Measurements from ENCODE around the gene TOR1B. TPM values are rescaled to one million over a fixed set of nuclear protein-coding genes. Genes with fewer than 3 reads are reported as not detected.

Gene TOR1B
- total RNA-seq, 4 donors from 2014 or later, result 19.2 to 41.2 (median 23.0) TPM

DNA sequence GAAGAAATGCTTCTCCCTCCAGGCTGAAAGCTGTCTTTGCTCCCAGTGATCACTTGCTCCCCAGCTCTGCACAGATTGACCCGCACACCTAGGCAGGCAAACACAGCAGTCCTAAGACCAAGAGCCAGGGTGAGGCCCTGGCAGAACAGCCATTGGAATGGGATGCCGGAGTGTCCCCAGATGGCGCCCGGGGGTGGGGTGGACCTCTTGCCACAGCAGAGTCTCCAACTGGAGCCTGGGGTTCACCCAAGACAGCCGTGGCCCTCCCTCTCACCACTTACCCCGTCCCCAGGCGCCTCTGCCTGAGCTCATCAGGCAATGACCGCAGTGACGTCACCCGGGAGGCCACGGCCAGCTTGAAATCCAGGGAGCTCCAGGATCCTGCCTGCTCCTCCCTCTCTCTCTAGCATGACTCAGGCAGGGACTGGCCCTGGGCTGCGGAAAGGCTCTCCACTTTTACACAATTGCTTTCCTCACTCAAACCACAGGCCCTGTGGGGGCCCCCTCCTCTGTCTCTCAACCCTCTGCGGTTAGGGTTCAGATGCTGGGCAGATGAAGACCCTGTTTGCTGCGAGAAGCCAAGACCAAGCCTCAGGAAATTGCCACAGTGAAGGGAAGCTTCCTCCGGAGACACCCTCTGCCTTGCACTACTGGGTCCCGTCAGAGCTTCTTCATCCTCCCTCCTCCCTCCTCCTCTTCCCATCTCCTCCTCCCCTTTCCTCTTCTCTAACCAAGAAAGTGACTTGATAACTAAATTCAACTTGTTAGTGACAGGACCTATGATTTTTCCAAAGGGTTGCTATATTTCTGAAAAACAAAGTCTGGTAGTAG is 25.8 kb upstream of the TOR1B start:
- Histone ChIP-seq H3K27me3 (no peaks in the 10 kb centered on the region), H3K9me3 (no peaks in the 10 kb centered on the region), H3K27ac (peak overlapping the region; percentile 45 to 89 (median 68)), H3K4me1 (peaks cover 0 to 44% (median 19%) of the 10 kb centered on the region in 4 donors), H3K36me3 (no peaks in the 10 kb centered on the region), H3K4me3 (peak overlapping the region in 1 of 4 donors; percentile 29)
- DNase-seq (ENCODE audit: low spot score in 2 of 2), result peak; percentile 97
- TF ChIP-seq, protein P1, sequence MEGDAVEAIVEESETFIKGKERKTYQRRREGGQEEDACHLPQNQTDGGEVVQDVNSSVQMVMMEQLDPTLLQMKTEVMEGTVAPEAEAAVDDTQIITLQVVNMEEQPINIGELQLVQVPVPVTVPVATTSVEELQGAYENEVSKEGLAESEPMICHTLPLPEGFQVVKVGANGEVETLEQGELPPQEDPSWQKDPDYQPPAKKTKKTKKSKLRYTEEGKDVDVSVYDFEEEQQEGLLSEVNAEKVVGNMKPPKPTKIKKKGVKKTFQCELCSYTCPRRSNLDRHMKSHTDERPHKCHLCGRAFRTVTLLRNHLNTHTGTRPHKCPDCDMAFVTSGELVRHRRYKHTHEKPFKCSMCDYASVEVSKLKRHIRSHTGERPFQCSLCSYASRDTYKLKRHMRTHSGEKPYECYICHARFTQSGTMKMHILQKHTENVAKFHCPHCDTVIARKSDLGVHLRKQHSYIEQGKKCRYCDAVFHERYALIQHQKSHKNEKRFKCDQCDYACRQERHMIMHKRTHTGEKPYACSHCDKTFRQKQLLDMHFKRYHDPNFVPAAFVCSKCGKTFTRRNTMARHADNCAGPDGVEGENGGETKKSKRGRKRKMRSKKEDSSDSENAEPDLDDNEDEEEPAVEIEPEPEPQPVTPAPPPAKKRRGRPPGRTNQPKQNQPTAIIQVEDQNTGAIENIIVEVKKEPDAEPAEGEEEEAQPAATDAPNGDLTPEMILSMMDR (IDR thresholded peaks at IDR 0.05), result peak in 1 of 5 experiments; percentile 21
- peak in 1 of 2 donors; percentile 20 for TF ChIP-seq POLR2A (IDR thresholded peaks at IDR 0.05)
- peak; percentile 60 to 88 for TF ChIP-seq EP300 (IDR thresholded peaks at IDR 0.05)
- 5 to 6% methylated on average over 16 of the region's 16 CpGs for WGBS, 2 donors

DNA sequence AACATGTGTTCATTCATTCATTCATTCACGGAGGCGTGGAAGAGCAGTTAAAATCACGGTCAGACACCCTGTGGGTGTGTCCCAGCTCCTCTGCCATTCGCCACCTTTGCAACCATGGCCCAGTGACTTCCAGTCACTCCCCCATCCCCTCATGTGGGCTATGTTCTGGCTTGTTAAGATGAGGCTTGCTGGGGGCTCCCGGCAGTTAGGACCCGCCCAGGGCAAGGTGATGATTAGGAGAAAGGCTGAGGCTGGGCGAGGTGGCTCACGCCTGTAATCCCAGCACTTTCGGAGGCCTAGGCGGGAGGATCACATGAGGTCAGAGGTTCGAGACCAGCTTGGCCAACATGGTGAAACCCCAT is 25.2 kb upstream of the TOR1B start:
- 61 to 62% methylated on average over 10 to 11 of the region's 11 CpGs for WGBS, 2 donors
- Histone ChIP-seq H3K4me1 (peaks cover 0 to 44% (median 19%) of the 10 kb centered on the region in 4 donors), H3K27me3 (no peaks in the 10 kb centered on the region), H3K36me3 (no peaks in the 10 kb centered on the region), H3K27ac (peak overlapping the region; percentile 45 to 89 (median 68)), H3K4me3 (no peak overlapping the region), H3K9me3 (no peaks in the 10 kb centered on the region)
- TF ChIP-seq, protein P1 (IDR thresholded peaks at IDR 0.05), result no peak
- TF ChIP-seq EP300 (IDR thresholded peaks at IDR 0.05) (no peak), POLR2A (IDR thresholded peaks at IDR 0.05) (no peak)
- no peak for DNase-seq (ENCODE audit: low spot score in 2 of 2)

DNA sequence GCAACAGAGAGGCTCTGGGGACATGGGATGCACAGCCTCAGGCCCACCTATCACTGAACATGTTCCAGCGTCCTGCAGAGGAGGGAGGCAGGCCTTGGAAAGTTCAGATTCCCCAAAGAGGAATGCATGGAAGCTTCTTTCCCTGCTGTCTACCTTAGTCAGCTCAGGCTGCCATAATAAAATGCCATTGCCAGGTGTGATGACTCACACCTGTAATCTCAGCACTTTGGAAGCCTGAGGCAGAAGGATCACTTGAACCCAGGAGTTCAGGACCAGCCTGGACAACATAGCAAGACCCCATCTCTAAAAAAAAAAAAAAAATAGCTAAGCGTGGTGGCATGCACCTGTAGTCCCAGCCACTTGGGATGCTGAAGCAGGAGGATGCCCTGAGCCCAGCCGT is 24.5 kb upstream of the TOR1B start:
- no peaks in the 10 kb centered on the region for H3K27me3 ChIP-seq
- H3K4me1 ChIP-seq, result peaks cover 0 to 42% (median 20%) of the 10 kb centered on the region in 4 donors
- no peak overlapping the region for H3K4me3 ChIP-seq
- TF ChIP-seq, protein P1 (IDR thresholded peaks at IDR 0.05), result no peak
- TF ChIP-seq POLR2A (IDR thresholded peaks at IDR 0.05), result no peak
- TF ChIP-seq EP300 (IDR thresholded peaks at IDR 0.05), result no peak
- 84 to 98% methylated on average over 3 of the region's 3 CpGs for WGBS, 2 donors
- no peaks in the 10 kb centered on the region for H3K36me3 ChIP-seq
- peak overlapping the region in 2 of 4 donors; percentile 84 to 89 for H3K27ac ChIP-seq
- H3K9me3 ChIP-seq, result no peaks in the 10 kb centered on the region
- no peak for DNase-seq (ENCODE audit: low spot score in 2 of 2)

DNA sequence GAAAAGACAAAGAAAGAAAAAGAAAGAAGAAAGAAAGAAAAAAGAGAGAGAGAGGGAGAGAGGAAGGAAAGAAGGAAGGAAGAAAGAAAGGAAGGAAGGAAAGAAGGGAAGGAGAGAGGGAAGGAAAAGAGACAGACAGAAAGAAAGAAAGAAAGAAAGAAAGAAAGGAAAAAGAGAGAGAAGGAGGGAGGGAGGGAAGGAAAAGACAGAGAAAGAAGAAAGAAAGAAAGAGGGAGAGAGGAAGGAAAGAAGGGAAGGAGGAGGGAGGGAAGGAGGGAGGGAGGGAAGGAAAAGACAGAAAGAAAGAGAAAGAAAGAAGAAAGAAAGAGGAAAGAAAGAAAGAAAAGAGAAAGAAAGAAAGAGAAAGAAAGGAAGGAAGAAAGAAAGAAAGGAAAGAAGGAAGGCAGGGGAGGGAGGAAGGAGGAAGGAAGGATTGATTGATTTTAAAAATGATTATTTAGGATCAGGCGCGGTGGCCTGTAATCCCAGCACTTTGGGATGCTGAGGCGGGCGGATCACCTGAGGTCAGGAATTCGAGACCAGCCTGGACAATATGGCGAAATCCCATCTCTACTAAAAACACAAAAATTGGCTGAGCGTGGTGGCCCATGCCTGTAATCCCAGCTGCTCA is 23.3 kb upstream of the TOR1B start:
- WGBS, 2 donors, result 84 to 91% methylated on average over 7 of the region's 7 CpGs
- Histone ChIP-seq H3K9me3 (no peaks in the 10 kb centered on the region), H3K4me1 (peaks cover 0 to 37% (median 21%) of the 10 kb centered on the region in 4 donors), H3K4me3 (no peak overlapping the region), H3K27ac (no peak overlapping the region), H3K27me3 (no peaks in the 10 kb centered on the region), H3K36me3 (no peaks in the 10 kb centered on the region)
- TF ChIP-seq, protein P1 (IDR thresholded peaks at IDR 0.05), result no peak
- no peak for TF ChIP-seq EP300 (IDR thresholded peaks at IDR 0.05)
- no peak for TF ChIP-seq POLR2A (IDR thresholded peaks at IDR 0.05)
- DNase-seq (ENCODE audit: low spot score in 2 of 2), result no peak

DNA sequence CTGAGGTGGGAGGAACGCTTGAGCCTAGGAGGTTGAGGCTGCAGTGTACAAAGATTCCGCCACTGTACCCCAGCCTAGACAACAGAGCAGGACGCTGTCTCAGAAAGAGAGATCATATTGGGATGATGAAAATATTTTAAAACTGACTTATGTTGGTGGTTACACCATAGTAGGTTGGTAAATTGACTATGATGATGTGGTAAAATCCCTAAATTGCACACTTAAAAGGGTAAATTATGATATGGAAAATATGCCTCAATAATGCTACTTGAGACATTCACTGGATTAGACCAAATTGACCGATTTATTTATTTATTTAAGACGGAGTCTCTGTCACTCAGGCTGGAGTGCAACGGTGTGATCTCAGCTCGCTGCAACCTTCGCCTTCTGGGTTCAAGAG is 21.9 kb upstream of the TOR1B start:
- TF ChIP-seq POLR2A (IDR thresholded peaks at IDR 0.05), result no peak
- no peak for TF ChIP-seq EP300 (IDR thresholded peaks at IDR 0.05)
- TF ChIP-seq, protein P1 (IDR thresholded peaks at IDR 0.05), result no peak
- DNase-seq (ENCODE audit: low spot score in 2 of 2), result no peak
- WGBS, 2 donors, result 80 to 91% methylated on average over 8 of the region's 8 CpGs
- Histone ChIP-seq H3K36me3 (no peaks in the 10 kb centered on the region), H3K4me3 (no peak overlapping the region), H3K4me1 (peaks cover 0 to 27% (median 19%) of the 10 kb centered on the region in 4 donors), H3K27ac (no peak overlapping the region), H3K9me3 (no peaks in the 10 kb centered on the region), H3K27me3 (no peaks in the 10 kb centered on the region)

All from tibial nerve (tissue), 4 donors.